GM21367 (cell line): ENCODE data around the gene STX5.
"Not testable (repeated sequence)": the region's sequence is repeated elsewhere in the genome, so short reads cannot be mapped to it uniquely, and the experiment has no call there.

Experiments used
- ATAC-seq: cut with Tn5 transposase; IDR thresholded peaks from one replicate; pipeline ENCODE4 v1.9.1; 2021; ENCODE audit not compliant: unreplicated experiment

Gene STX5

DNA sequence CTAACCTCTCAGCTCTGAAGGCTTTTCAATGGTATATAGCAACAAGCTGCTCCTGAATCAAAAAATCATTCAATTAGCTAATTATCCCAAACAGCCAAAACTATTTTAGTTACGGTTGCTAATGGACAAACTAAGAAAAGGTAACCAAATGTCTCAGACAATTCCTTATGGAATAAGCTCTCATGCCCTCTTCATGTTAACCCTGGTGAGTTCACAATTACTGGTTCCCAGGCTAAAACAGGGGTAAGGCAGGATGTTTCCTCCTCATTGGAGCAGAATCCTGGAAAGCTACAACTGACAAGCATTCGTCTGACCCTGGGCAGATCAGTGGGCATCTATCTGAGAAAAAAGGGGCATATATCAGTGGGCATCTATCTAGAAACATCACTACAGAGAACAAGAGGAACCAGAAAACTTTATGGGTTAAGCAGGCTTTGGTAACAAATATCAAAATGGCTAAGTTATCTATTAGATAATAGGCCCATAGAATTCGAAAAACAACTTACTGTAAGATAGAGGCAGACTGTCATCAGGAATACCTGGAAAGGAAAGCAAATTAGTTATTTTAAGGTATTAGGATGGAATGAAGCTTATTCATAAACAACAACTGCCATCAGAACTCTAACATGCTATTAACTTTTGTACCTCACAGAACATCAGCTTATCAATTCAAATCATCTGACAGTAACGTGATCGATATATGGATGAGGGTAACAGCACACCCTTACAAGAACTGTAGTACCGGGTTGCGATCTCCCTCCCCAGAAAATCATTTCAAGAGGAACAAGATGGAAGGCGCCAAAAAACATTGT, 22.4 kb upstream of the STX5 start:
- no peak for ATAC-seq

DNA sequence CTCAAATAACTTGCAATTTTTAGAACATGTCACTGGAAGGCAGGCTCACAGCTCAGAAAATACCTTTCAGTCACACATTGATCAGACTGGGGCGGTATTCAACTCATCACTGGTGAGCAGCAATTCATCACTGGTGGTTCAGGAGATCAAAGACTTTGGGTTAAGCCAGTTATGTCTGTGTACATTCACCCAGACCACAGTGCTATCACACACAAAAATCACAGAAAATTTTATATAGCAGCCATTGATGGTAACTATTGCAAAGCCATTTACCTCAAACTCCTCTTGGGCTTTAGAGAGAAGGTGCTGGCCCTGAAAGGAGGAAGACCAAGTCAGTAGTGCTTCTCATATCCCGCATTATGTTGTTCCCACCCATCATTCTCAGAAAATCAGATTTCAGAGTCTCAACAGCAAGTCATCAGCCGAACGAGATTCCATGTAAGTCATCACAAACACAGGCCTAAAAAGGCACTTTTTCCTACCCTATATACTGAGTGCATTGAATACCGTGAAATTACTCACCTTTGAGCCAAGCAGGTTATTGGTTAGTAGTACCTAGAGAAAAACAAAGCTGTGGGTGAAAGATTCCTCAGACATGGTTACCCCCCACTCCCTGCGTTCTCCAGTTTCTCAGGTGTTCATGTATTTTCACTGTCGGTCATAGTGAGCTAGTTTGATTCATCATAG, 21.6 kb upstream of the STX5 start:
- ATAC-seq, result no peak

DNA sequence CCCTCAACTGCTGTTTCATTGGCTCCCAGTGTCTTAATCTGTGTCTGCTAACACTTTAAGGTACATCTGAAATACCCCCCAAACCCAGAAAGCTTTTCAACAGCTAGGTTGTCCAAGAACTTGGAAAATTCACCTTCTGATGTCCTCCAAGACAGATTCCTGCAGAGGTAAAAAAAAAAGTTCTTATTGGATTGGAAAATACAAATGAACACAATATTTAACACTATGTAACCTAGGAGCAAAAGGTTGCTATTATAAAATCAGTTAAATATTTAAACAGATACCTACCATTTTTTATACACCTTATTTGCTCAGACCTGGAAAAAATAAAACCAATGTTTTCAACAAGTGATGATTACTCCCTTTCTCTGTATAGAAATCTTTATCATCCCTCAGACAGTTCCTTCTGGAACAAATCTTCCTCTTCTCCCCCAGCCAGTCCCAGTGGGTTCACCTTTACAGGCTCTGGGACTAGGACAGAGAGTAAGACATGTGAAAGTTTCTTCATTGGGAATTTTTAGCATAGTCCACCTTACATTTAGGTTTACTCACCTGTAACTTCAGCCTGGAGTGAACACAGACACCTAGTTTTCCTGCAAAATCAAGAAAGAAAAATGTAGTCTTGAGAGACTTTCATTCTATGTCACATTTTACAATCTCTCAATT, 20.8 kb upstream of the STX5 start:
- no peak for ATAC-seq

DNA sequence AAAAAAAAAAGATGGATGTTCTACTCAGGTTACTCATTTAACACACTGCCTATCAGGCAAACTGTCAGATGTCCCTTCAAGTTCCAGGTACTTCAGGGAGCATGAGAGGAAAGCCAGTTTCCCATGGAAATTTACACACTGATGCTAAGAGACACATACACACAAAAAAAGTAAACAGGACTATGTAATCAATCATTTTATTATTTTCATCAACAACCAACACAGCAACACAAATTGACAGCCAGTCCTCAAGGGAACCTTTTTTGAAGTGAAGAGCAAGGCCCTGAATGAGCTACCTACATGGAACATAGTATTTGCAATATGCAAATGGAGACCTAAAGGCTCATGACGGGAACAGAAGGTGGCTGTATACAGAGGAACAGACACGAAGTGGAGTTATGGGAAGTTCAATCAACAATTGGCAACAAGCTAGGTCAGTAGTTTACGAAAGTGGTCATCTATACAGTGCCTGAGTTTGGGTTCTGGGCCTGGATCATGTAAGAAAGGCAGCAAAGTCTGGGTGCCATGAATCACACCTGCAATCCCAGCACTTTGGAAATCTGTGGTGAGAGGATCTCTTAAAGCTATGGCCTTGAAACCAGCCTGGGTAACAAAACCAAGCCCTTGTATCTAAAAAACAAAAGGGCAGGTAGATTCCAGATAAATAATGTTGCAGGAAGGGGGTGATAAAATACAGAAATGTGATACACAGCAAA, 20.1 kb upstream of the STX5 start:
- no peak for ATAC-seq

DNA sequence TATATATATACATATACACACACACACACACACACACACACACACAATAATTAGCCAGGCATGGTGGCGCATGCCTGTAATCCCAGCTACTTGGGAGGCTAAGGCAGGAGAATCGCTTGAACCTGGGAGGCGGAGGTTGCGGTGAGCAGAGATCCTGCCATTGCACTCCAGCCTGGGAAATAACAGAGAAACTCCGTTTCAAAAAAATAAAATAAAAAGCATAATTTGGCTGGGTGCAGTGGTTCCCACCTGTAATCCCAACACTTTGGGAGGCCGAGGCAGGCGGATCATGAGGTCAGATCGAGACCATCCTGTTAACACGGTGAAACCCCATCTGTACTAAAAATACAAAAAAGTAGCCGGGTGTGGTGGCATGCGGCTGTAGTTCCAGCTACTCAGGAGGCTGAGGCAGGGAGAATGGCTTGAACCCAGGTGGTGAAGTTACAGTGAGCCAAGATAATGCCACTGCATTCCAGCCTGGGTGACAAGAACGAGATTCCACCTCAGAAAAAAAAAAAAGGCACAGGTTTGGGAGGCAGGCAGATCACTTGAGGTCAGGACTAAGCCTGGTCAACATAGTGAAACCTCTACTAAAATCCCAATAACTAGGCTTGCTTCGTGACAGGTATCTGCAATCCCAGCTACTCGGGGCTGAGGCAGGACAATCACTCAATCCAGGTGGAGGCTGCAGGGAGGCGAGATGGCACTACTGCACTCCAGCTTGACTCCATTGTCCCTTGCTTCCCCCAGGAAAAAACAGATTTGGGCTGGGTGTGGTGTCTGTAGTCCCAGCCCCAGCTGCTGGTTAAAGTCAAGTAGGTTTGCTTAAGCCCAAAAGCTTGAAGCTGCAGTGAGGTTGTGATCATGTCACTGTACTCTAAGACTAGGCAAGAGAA, 19.3 kb upstream of the STX5 start:
- ATAC-seq, result no peak

DNA sequence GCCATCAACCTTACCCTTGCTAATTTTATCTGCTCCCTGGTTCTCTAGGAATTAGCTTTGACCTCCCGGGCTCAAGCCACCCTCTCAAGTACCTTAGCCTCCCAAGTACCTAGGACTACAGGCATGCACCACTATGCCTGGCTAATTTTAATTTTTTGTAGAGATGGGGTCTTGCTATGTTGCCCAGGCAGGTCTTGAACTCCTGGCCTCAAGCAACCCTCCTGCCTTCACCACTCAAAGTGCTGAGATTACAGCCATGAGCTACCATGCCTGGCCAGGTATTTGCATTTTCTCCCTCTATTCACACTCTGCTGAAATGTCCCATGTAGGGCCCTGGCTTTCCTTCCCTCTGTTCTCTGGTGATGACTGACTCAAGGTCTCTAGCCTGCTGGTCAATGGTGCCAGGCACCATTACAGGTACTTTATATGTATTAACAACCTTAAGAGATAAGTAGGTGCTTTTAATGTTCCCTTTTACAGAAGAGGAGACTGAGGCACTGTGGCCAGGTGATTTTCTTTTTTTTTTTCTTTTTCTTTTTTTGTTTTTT, 16.0 kb upstream of the STX5 start:
- no peak for ATAC-seq

DNA sequence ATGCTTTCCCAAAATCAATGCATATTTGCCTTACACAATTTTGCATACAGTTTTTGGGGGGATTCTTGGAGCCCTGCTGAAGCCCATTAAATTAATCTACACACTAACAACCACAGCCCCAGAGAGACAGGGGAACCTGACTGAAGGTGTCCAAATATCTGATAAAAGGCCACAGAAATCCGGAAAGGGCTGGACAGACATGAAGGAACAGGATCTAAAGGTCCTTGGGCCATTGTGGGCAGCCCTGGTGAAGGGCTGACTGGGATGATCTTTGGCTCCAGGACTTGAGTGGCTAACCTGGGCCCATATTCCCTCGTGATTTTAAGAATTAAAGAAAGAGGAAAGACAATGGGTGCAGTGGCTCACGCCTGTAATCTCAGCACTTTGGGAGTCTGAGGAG, 14.3 kb upstream of the STX5 start:
- no peak for ATAC-seq

DNA sequence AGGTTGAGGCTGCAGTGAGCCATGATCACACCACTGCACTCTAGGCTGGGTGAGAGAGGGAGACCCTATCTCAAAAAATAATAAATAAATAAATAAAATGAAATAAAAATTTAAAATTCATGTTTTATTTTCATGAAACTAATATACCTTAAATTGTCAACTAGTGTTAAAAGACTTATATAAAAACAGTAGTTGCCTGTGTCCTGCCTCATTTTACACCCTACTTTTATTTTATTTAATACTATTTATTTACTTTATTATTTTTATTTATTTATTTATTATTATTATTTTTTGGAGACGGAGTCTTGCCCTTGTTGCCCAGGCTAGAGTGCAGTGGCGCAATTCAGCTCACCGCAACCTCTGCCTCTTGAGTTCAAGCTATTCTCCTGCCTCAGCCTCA, 12.3 kb upstream of the STX5 start:
- no peak for ATAC-seq

DNA sequence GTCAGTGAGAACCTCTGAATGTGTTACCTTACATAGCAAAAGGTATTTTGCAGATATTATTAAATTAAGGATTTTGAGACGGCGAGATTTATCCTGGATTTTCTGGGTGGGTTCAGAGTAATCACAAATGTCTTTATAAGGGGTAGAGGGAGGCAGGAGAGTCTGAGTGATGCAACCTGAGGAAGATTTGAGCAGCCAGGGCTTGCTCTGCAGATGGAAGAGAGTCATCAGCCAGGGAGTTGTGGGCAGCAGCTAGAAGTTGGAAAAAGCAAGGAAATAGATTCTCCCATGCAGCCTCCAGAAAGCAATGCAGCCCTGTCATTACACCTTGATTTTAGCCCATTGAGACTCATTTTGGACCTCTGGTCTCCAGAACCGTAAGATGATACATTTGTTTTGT, 11.6 kb upstream of the STX5 start:
- no peak for ATAC-seq

DNA sequence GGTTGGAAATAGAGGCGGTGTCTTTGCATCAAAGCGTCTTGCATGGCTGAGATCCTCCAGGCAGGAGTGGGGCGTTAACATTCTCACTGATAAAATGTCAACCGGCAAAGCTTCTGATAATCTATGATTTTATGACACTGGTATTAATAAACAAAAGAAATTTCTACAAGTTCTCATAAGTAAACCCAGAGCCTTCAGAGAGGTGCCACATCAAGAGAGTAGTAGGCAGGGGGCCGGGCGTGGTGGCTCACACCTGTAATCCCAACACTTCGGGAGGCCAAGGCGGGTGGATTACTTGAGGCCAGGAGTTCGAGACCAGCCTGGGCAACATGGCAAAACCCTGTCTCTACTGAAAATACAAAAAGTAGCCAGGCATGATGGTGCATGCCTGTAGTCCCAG, 11.0 kb upstream of the STX5 start:
- ATAC-seq, result not testable (repeated sequence)

DNA sequence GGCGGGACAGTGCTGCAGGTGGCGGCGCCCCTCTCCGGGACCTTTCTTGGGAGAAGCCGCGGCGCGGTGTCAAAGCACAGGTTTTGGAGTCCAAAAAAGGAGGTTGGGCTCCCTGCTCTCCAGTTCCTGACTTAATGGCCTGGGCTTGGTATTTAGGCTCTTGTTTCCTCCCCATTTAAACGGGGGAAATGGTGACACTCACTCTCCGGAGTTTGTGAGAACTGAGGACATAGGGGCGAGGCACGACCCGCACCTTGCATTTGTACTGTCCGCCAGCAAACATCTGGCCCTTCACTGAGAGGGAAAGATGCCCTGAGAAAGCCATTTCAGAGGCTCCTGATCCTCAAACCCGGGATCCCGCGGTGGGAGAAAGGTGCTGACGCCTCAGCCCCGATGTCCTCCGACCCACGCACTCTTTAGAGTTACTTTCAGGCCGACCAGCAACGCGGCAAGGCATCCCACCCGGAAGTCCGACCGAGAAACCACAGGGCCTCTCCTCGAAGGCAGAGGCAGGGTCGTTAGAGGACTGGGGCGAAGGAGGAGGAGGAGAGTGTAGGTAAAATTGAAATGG, 10.4 kb upstream of the STX5 start:
- ATAC-seq, result no peak

DNA sequence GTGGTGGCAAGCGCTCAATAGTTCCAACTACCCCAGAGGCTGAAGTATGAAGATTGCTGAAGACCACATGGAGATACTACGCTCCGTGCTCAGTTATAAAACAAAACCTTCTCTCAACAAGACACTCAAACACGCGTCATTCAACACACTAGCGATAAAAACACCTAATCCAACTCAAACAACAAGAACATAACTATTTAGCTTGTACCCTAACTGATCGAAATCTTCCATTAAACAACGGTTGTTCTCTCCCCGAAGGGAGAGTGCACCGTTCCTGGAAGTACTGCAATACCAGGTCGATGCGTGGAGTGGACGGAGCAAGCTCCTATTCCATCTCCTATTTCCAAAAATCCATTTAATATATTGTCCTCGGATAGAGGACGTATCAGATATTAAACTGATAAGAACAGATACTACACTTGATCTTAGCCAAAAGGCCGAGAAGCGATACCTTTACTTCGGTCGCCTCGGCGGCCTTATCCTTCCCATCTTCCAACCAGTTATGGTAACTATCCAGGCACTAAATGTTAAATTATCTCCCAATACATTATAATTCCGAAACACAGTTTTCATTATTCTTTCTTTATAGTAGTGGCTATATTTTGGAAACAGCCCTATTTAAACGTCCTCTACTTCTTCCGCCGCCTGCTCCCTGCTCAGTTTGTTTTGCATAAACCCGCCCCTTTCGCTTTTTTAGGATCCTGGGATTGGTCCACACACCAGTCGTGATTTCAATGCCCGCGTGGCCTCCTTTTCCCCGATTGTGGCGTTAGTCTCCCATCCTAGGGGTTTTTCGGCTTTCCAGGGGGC, 9.7 kb upstream of the STX5 start:
- ATAC-seq, result peak; percentile 39

DNA sequence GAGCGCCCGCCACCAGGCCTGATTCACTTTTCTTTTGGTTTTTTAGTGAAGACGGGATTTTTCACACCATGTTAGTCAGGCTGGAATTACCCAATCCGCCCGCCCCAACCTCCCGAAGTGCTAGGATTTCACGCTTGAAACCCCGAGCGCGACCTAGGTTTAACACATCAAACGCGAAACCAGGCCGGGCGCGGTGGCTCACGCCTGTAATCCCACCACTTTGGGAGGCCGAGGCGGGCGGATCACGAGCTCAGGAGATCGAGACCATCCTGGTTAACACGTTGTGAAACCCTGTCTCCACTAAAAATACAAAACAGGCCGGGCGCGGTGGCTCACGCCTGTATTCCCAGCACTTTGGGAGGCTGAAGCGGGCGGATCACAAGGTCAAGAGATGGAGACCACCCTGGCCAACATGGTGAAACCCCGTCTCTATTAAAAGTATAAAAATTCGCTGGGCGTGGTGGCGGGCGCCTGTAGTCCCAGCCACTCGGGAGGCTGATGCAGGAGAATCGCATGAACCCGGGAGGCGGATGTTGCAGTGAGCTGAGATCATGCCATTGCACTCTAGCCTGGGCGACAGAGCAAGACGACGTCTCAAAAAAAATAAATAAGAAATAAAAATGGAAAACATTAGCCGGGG, 9.0 kb upstream of the STX5 start:
- not testable (repeated sequence) for ATAC-seq

DNA sequence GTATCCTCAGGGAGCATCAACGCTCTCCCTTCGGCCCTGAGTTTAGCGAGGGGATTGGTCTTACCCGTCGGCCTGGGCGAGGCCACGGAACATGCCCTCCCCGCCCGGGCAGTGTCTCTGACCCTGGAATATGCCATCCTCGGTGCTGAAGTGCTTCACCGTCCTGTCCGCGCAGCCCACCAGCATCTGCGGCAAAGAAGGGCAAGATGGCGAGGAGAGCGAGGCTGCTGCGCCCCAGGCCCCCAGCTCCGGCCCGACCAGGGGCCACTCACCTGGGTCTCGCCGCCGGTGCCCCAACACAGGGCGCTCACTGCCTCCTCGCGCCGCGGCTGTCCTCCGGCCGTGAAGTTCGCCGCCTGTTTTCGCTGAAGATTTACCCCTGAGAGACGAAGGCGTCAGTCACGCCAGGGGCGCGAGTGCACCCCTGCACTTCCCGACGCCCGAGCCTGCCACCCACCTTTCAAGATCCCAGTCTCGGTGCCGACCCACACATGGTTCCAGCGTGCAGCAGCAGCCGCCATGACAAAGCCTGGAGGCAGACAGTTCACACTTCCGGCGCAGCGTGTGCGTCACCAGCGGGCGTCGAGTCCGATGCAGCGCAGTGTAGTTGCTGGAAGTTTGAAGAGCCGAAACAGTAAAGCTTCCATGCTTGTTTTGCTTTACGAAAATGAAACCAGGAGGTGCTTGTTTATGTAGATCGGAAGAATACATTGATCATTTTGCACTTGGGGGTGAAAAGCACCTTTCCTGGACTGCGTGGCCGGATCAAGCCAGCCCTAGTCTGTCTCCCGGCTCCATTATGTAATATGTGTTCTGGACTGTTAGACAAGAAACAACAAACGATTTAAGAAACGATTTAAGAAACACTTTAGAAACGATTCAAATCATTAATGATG, 7.4 kb upstream of the STX5 start, which contains the start of gene WDR74:
TSS of gene WDR74 (minus strand) at position 541 of the 896 bp plus-strand sequence. CDS start at position 521, 20 bp downstream.
- ATAC-seq, result peak; percentile 41

DNA sequence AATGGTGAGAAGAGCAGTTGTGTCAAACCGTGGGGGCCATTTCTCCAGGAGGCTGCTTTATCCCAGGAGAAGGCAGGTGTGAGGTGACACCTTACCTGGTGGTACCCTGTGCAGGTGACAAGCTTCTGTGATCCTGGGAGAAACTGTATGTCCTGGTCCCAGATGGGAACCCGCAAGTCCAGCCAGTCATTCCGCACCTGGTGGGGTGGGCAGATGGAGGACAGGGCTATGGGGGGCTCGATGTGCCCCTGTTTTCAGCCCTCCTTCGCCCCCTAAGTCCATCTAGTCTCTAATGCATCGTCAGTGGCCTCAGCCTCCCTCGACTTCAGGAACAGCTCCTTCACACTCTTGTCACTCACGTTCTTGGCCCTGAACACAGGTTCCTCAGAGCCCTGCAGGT, 3.5 kb upstream of the STX5 start:
- no peak for ATAC-seq

DNA sequence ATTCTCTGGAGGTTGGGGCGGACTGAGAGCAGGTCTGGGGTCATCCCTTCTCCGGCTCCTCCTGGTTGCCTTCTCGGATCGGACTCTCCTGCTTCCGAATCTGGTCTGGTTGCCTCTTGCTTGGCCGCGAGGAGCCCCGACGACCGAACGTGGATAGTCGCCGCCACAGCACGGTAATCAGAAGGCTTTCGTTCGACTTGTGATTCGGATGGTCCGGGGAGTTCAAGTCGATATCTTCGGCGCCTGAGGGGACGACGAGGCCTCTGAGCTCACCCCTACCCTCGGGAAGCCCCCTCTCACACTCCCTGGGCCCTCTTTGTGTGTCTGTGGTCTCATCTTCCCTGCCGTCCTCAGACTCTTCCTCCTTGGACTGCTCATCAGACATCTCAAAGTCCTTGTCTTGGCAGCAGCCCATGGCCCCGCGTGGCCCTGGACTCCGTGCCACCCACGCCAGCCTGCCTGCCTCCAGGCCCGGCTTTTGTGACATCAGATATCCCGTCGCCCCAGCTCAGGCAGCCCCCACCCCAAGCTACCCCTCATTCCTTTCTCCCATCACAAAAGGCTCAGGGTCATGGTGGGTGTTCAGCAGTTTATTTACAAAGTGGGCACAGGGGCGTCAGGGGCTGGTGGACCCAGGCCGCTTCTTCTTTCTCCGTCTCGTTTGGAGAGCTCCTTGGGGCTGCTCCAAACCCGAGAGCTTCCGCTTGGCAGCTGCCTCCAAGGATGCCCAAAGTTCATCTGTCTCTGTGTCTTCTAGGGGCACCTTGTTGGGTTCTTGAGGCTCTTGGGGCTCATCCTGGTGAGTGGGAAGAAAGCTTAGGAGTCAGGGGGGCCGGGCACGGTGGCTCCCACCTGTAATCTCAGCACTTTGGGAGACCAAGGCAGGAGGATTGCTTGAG, 734 bp upstream of the STX5 start, which contains the start of gene TEX54:
TSS of gene TEX54 (minus strand) at position 506 of the 899 bp plus-strand sequence.
- ATAC-seq, result no peak
